HG02840 (cell line): ENCODE results near the gene DNAH6.

Source experiments
- ATAC-seq: cut with Tn5 transposase; IDR thresholded peaks from one replicate; pipeline ENCODE4 v1.9.1; 2021; ENCODE audit warnings: mild to moderate bottlenecking, moderate library complexity, moderate number of reproducible peaks; ENCODE audit not compliant: unreplicated experiment, low FRiP score

Gene DNAH6

GRCh38 chr2:84687498-84688149, 171.3 kb downstream of the DNAH6 start:
- ATAC-seq: no peak

- ATAC-seq: no peak
Observed at GRCh38 chr2:84690225-84690624, 173.9 kb downstream of the DNAH6 start.

DNA sequence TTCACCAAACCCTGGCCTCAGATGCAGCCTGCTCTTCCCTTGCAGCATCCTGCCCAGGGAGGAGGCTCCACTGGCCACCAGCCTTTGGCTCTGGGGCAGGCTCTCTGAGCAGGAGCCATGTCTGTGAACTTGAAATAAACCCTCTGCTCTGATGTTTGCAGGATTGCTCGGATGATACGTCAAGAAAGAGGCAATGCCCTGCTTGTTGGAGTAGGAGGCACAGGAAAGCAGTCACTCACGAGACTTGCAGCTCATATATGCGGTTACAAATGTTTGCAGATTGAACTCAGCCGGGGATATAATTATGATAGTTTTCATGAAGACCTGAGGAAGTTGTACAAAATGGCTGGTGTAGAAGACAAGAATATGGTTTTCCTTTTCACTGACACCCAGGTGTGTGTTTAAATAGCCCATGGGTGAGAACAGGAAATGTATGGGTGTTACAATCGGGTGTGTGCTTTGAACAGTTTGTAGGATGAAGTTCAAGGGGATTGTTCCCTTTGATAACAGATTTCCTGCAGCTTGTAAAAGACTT, 177.9 kb downstream of the DNAH6 start:
- no peak for ATAC-seq

GRCh38 chr2:84697895-84698294, 181.6 kb downstream of the DNAH6 start:
- no peak for ATAC-seq

GRCh38 chr2:84700006-84700405, 183.7 kb downstream of the DNAH6 start:
- ATAC-seq: no peak

GRCh38 chr2:84701880-84702279, 185.6 kb downstream of the DNAH6 start:
- no peak for ATAC-seq

GRCh38 chr2:84702941-84703340, 186.6 kb downstream of the DNAH6 start:
- no peak for ATAC-seq

DNA sequence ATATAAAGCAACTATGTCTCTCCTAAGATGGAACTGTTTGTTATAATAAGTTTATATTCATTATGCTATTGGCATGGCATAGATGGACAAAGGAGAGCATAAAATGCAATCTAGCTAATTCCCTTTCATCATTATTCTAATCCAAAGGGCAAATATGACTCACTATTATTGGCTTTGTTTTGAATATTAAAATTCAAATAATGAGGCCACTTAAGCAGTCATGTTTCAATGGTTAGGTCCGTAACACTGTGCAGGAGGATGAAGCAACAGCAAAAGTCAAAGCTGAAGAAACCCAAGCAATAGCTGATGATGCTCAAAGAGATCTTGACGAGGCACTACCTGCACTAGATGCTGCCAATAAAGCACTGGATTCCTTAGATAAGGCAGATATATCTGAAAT, 187.5 kb downstream of the DNAH6 start:
- no peak for ATAC-seq

GRCh38 chr2:84704505-84705244, 188.4 kb downstream of the DNAH6 start:
- no peak for ATAC-seq

GRCh38 chr2:84705858-84706257, 189.6 kb downstream of the DNAH6 start:
- no peak for ATAC-seq

DNA sequence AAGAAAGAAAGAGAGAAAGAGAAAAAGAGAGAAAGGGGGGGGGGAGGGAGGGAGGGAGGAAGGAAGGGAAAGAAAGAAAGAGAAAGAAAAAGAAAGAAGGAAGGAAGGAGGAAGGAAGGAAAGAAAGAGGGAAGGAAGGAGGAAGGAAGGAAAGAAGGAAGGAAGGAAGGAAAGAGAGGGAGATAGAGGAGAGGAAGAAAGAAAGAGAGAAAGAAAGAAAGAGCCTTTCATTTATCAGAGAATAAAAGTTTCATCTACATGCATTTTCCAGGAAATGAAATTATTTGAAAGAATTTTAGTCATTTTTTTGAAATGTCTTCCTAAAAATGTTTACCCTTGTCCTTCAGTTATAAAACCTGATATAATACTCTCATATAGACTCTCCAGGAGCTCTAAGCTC, 192.1 kb downstream of the DNAH6 start:
- no peak for ATAC-seq

DNA sequence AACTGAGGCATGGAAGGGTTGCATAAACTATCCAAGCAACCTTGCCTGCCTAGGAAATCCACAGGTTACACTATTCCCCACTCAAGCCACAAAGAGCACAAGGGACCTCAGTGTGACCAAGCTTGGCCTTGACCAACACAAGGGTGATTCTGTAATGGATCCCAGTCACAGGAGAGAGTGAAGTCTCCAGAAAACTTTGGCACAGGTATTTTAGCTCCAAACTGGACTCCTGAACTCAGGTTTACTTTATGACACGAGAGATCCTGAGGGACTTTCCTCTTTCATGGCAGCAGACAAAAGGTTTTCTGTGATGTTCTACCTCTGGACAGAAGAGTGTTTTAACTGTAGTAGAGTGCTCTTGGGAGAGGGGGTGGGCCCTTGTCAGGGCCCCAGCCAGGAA, 195.4 kb downstream of the DNAH6 start:
- no peak for ATAC-seq

DNA sequence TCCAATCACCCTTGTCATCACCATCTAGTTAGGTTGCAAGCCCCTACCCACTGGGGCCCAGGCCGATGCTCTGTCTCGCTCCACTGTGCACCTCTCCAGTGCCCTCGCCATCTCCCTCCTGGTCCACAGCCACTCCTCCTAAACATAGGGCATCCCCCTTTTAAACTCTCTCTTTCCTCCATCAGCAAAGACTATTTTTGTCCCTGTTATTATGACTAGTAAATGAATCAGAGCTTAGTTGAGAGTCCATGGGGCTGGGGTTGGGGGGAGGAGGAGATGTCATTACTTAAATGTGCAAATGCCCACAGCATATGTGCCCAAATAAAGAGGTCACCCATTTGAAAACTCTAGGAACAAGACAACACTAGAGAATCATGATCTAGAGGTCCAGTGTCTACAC, 197.1 kb downstream of the DNAH6 start:
- ATAC-seq: no peak

DNA sequence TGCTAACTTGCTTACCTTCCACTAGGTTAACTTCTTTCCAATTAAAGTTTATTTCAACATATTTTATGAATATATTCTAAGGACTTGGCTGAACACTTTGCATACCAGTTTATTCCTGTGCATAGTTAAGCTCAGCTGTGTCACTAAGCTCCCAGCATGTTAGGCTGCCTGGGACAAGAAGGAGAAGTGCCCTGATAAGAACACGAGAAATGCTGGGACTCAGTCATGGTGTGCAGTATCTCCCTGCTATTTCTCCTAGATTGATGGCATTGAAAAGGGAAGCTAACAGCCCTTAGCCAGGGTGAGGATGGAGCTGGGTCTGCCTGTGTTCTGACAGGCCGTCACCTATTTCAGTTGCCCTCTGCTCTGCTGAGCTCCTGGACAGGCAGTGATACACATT, 200.3 kb downstream of the DNAH6 start:
- no peak for ATAC-seq

DNA sequence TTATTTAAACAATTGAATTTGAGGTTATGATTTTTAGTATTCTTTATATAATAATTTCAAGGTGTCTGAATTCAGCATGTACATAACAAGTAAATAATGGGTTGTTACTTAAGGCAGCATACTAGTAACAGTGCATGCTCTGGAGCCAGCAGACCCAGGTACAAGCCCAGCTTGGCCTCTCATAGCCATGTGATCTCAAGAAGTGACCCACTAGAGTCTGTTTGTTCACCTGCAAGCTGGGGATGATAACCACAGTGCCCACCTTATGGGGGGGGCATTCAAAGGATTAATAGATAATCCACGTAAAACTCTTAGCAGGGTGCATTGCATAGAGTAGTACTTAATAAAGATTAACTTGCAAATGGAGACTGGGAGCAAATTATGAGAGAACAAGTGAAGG, 201.0 kb downstream of the DNAH6 start:
- ATAC-seq: no peak

DNA sequence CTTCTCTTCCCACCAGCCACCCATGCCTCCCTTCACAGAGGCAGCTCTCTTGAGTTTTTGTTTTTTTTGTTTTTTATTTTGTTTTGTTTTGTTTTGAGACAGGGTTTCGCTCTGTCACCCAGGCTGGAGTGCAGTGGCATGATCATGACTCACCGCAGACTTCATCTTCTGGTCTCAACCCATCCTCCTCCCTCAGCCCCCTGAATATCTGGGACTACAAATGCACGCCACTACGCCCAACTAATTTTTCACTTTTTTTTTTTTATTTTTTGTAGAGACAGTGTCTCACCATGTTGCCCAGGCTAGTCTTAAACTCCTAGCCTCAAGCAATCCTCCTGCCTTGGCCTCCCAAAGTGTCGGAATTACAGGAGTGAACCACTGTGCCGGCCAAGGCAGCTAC, 203.1 kb downstream of the DNAH6 start:
- ATAC-seq: no peak

DNA sequence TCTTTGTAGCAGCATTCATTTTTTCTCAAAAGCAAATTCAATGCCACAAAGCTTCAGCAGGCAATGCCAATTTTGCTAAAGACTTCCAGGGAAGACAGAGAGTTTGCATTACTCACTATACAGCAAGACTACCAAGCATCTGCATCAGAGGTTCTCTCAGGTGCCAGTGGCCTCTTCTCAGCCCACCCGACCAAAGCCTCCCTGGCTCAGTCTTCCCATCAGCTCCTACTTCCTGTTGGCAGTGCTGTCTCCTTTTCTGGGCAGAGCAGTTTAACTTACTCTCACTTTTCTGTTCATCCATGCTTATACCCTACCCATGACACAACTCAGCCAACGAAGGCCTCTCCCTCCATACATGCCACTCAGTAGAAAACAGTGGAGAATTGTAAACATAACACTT, 207.5 kb downstream of the DNAH6 start:
- ATAC-seq: no peak

- ATAC-seq: no peak
Observed at GRCh38 chr2:84725717-84726116, 209.4 kb downstream of the DNAH6 start.

- no peak for ATAC-seq
Observed at GRCh38 chr2:84727315-84727714, 211.0 kb downstream of the DNAH6 start.

GRCh38 chr2:84729224-84729623, 212.9 kb downstream of the DNAH6 start:
- ATAC-seq: no peak

DNA sequence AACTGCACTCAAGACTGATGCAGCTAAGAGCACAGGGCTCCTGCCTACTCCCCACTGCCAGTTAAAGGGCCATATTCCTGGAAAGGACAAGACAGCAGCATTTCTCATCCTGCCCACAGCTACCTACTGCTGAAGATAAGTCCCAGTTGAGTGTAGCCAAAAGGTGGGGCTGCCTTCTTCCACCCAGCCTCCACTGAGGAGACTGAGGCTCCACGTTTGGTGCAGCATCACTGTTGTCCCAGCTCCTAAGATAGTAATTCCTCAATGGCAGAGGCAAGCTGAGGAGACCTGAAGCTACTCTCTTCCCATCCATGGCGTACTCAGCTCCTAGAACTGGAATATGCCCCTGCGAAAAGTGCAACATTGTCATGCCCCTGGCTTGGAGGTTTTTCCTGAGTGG, 214.9 kb downstream of the DNAH6 start:
- no peak for ATAC-seq
